Naive thymus-derived CD4-positive, alpha-beta T cell (primary cell): ENCODE data around the gene MLLT11. TPM values are rescaled to one million over a fixed set of nuclear protein-coding genes. Genes with fewer than 3 reads are reported as not detected.
"Not testable (repeated sequence)": the region's sequence is repeated elsewhere in the genome, so short reads cannot be mapped to it uniquely, and the experiment has no call there.

Source experiments
- ATAC-seq: fragments of 150-1000 bp; cut with Tn5 transposase; 2 replicates; pipeline ENCODE4 v1.10.0; 2021; ENCODE audit warnings: mild to moderate bottlenecking, moderate library complexity
- CTCF ChIA-PET: fragments of 350-600 bp; sonication (Branson Sonifier 250); formaldehyde crosslinking; loops from one replicate; lab custom pipeline; 2021; ENCODE audit warnings: antibody characterized with exemption; lab: Charles Lee
- POLR2A ChIA-PET: fragments of 350-600 bp; sonication (Branson Sonifier 250); formaldehyde crosslinking; loops from one replicate; lab custom pipeline; 2021; ENCODE audit warnings: antibody characterized with exemption, inconsistent platforms; lab: Charles Lee
- DNase-seq, 9 donors: peaks; one replicate each; pipeline versions ENCODE4 v3.0.0 to v3.0.0-alpha.2; 2020 to 2022; ENCODE audit warnings: mixed read lengths in 1 of 9
- H3K27ac ChIP-seq: one replicate; pipeline ENCODE4 v1.7.0; 2013; ENCODE audit warnings: mild to moderate bottlenecking, low read depth, low read length, moderate library complexity
- H3K27me3 ChIP-seq, 2 donors: one replicate each; pipeline ENCODE4 v1.7.0; 2013; ENCODE audit warnings: low read length in 2 of 2, mild to moderate bottlenecking in 2 of 2, moderate library complexity in 2 of 2; ENCODE audit not compliant: control insufficient read depth in 2 of 2, insufficient read depth in 2 of 2
- H3K36me3 ChIP-seq, 3 experiments: 1 replicate in 2 of 3; 2 replicates in 1 of 3; pipeline ENCODE4 v1.7.0; 2013; ENCODE audit warnings: low read length in 3 of 3, mild to moderate bottlenecking in 3 of 3, moderate library complexity in 1 of 3; ENCODE audit not compliant: insufficient read depth in 3 of 3, control insufficient read depth in 2 of 3
- H3K4me1 ChIP-seq, 2 donors: one replicate each; pipeline ENCODE4 v1.7.0; 2013; ENCODE audit warnings: low read length in 2 of 2, mild to moderate bottlenecking in 2 of 2, moderate library complexity in 1 of 2; ENCODE audit not compliant: control insufficient read depth in 2 of 2, insufficient read depth in 2 of 2
- H3K4me3 ChIP-seq: 2 replicates; pipeline ENCODE4 v1.7.0; 2013; ENCODE audit warnings: mild to moderate bottlenecking, low read length
- H3K9me3 ChIP-seq, 3 experiments: 1 replicate in 2 of 3; 2 replicates in 1 of 3; pipeline ENCODE4 v1.7.0; 2013; ENCODE audit warnings: low read length in 3 of 3; ENCODE audit not compliant: control insufficient read depth in 2 of 3
- H3K27ac Mint-ChIP-seq, 9 donors: one replicate each; pipeline ENCODE4 v1.8.0; 2020 to 2022; ENCODE audit warnings: mixed read lengths in 9 of 9, mild to moderate bottlenecking in 8 of 9, moderate library complexity in 5 of 9, inconsistent platforms in 2 of 9
- H3K27me3 Mint-ChIP-seq, 5 donors: one replicate each; pipeline ENCODE4 v1.8.0; 2021 to 2022; ENCODE audit warnings: mixed read lengths in 5 of 5, mild to moderate bottlenecking in 1 of 5
- H3K36me3 Mint-ChIP-seq, 5 donors: one replicate each; pipeline ENCODE4 v1.8.0; 2020 to 2022; ENCODE audit warnings: mixed read lengths in 5 of 5, mild to moderate bottlenecking in 3 of 5, inconsistent platforms in 1 of 5
- H3K4me1 Mint-ChIP-seq, 7 donors: one replicate each; pipeline ENCODE4 v1.8.0; 2020 to 2022; ENCODE audit warnings: mixed read lengths in 7 of 7, mild to moderate bottlenecking in 3 of 7, inconsistent platforms in 1 of 7
- H3K4me3 Mint-ChIP-seq, 10 donors: one replicate each; pipeline ENCODE4 v1.8.0; 2020 to 2022; ENCODE audit warnings: mild to moderate bottlenecking in 10 of 10, mixed read lengths in 10 of 10, moderate library complexity in 6 of 10, inconsistent platforms in 2 of 10
- H3K9me3 Mint-ChIP-seq, 11 donors: one replicate each; pipeline ENCODE4 v1.8.0; 2020 to 2022; ENCODE audit warnings: mixed read lengths in 11 of 11, mild to moderate bottlenecking in 4 of 11, inconsistent platforms in 1 of 11, moderate library complexity in 1 of 11
- intact Hi-C, 2 donors: fragments of 100-400 bp; cut with micrococcal nuclease; formaldehyde crosslinking; loops; one replicate each; pipeline ENCODE4 v1.15.1; 2023
- polyA plus RNA-seq, 2 donors: library from polyadenylated mRNA; unstranded; fragments of 300-500 nt; fragmentation: Illumina TruSeq; gene quantifications; one replicate each; pipeline ENCODE4 v1.2.3, GENCODE V29; 2021
- total RNA-seq, 6 experiments: library from RNA in 5 of 6; stranded (reverse) in 5 of 6; gene quantifications; 1 replicate in 5 of 6; 2 replicates in 1 of 6; pipeline ENCODE4 v1.2.3 and lab custom pipeline; 2021 to 2026

MLLT11 gene
- total and polyA plus RNA-seq, 7 experiments from 2014 or later: 3.3 to 6.0 (median 4.6) TPM

- Mint-ChIP-seq H3K36me3 (peaks cover 0 to 12% (median 3%) of the 10 kb centered on the region in 5 donors), H3K27me3 (no peaks in the 10 kb centered on the region), H3K4me3 (no peak overlapping the region), H3K4me1 (peaks cover 0 to 2% (median 0%) of the 10 kb centered on the region in 7 donors), H3K9me3 (no peaks in the 10 kb centered on the region), H3K27ac (no peak overlapping the region)
- Histone ChIP-seq H3K27me3 (no peaks in the 10 kb centered on the region), H3K4me1 (no peaks in the 10 kb centered on the region), H3K27ac (no peak overlapping the region), H3K9me3 (no peaks in the 10 kb centered on the region), H3K36me3 (peaks cover 0 to 9% (median 0%) of the 10 kb centered on the region in 3 experiments), H3K4me3 (no peak overlapping the region)
- intact Hi-C loops: no loop called here
- ChIA-PET POLR2A (interaction anchor here (0.7 to 1.4 kb wide), 3 partner anchors 10 to 73 kb away, joined by 3 to 11 read pairs (median 5); partner anchors contain the start of gene GABPB2), CTCF (interaction anchor here (0.6 kb wide), 2 partner anchors 9 to 42 kb away, joined by 3 read pairs; no protein-coding TSS in a partner anchor)
- DNase-seq: no peak
- no peak for ATAC-seq
Measured at GRCh38 chr1:151085953-151086559, 25.9 kb downstream of the MLLT11 start.

DNA sequence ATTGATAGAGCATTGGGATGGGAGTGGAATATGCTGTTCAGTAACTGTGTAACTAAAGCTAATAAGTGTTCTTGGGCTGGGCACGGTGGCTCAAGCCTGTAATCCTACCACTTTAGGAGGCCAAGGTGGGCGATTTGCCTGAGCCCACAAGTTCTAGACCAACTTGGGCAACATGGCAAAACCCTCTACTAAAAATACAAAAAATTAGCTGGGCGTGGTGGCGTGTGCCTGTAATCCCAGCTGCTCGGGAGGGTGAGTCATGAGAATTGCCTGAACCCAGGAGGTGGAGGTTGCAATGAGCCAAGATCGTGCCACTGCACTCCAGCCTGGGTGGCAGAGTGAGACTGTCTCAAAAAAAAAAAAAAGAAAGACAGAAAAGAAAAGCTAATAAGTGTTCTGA lies 37.2 kb downstream of the MLLT11 start:
- H3K4me1 ChIP-seq, H3K4me3 Mint-ChIP-seq, H3K27me3 Mint-ChIP-seq, H3K4me1 Mint-ChIP-seq, H3K27me3 ChIP-seq, H3K9me3 ChIP-seq, H3K4me3 ChIP-seq, H3K27ac ChIP-seq, H3K9me3 Mint-ChIP-seq, DNase-seq, intact Hi-C loops, ATAC-seq: not testable (repeated sequence)
- H3K36me3 Mint-ChIP-seq: peaks cover 0 to 21% (median 0%) of the 10 kb centered on the region in 5 donors
- peak overlapping the region in 2 of 9 donors; percentile 0 to 43 for H3K27ac Mint-ChIP-seq
- CTCF ChIA-PET: interaction anchor here (0.7 to 8.8 kb wide), 5 partner anchors 10 to 213 kb away, joined by 3 to 130 read pairs (median 4); partner anchors contain the start of gene TNFAIP8L2
- peaks cover 0 to 22% (median 0%) of the 10 kb centered on the region in 3 experiments for H3K36me3 ChIP-seq
- POLR2A ChIA-PET: interaction anchor here (0.6 kb wide), 1 partner anchor 255 kb away, joined by 3 read pairs; no protein-coding TSS in a partner anchor

- Histone ChIP-seq H3K4me3 (no peak overlapping the region), H3K27ac (no peak overlapping the region), H3K9me3 (no peaks in the 10 kb centered on the region), H3K27me3 (no peaks in the 10 kb centered on the region), H3K4me1 (no peaks in the 10 kb centered on the region), H3K36me3 (peaks cover 0 to 19% (median 0%) of the 10 kb centered on the region in 3 experiments)
- H3K27ac Mint-ChIP-seq: peak overlapping the region in 1 of 9 donors; percentile 25
- no peaks in the 10 kb centered on the region for H3K9me3 Mint-ChIP-seq
- peaks cover 0 to 15% (median 0%) of the 10 kb centered on the region in 5 donors for H3K36me3 Mint-ChIP-seq
- CTCF ChIA-PET: interaction anchor here (1.3 to 8.8 kb wide), 5 partner anchors 10 to 154 kb away, joined by 3 to 130 read pairs (median 7); partner anchors contain the start of gene TNFAIP8L2
- intact Hi-C loops: no loop called here
- ATAC-seq (no peak), DNase-seq (no peak)
- H3K27me3 Mint-ChIP-seq: peaks cover 0 to 7% (median 0%) of the 10 kb centered on the region in 5 donors
- no peak overlapping the region for H3K4me3 Mint-ChIP-seq
- POLR2A ChIA-PET: interaction anchor here (0.6 to 2.0 kb wide), 4 partner anchors 55 to 256 kb away, joined by 3 to 8 read pairs (median 4); partner anchors contain the start of gene TNFAIP8L2
- H3K4me1 Mint-ChIP-seq: peaks cover 0 to 3% (median 0%) of the 10 kb centered on the region in 7 donors
Measured at GRCh38 chr1:151098126-151098525, 37.9 kb downstream of the MLLT11 start.

GRCh38 chr1:151104630-151105029 lies 44.4 kb downstream of the MLLT11 start:
- Histone ChIP-seq H3K4me1 (no peaks in the 10 kb centered on the region), H3K36me3 (peaks cover 0 to 36% (median 4%) of the 10 kb centered on the region in 3 experiments), H3K4me3 (no peak overlapping the region), H3K27ac (no peak overlapping the region), H3K27me3 (no peaks in the 10 kb centered on the region), H3K9me3 (no peaks in the 10 kb centered on the region)
- ChIA-PET CTCF (interaction anchor here (0.6 kb wide), 1 partner anchor 14 kb away, joined by 3 read pairs; no protein-coding TSS in a partner anchor), POLR2A (interaction anchor here (0.9 kb wide), 1 partner anchor 80 kb away, joined by 4 read pairs; no protein-coding TSS in a partner anchor)
- intact Hi-C loops: no loop called here
- Mint-ChIP-seq H3K27me3 (no peaks in the 10 kb centered on the region), H3K27ac (peak overlapping the region in 2 of 9 donors; percentile 51 to 56), H3K36me3 (peaks cover 0 to 31% (median 8%) of the 10 kb centered on the region in 5 donors), H3K4me3 (no peak overlapping the region), H3K9me3 (peaks cover 0 to 2% (median 0%) of the 10 kb centered on the region in 11 donors), H3K4me1 (no peaks in the 10 kb centered on the region)
- DNase-seq: no peak
- no peak for ATAC-seq

DNA sequence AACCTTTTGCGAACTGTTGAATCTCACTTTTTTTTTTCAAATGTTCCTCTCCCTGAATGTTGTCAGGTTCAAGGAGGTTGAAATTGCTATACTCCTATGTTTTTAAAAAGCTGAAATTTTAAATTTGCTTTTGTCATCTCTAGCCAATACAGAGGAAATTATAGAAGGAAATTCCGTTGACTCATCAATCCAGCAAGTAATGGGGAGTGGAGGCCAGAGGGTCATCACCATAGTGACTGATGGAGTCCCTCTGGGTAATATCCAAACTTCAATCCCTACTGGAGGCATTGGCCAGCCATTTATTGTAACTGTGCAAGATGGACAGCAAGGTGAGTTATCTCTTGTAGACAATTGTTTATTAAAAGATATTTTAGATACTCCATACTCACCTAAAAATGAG lies 46.7 kb downstream of the MLLT11 start:
- Mint-ChIP-seq H3K36me3 (peaks cover 0 to 31% (median 8%) of the 10 kb centered on the region in 5 donors), H3K27me3 (no peaks in the 10 kb centered on the region), H3K4me1 (no peaks in the 10 kb centered on the region), H3K4me3 (no peak overlapping the region), H3K27ac (no peak overlapping the region), H3K9me3 (peaks cover 0 to 2% (median 0%) of the 10 kb centered on the region in 11 donors)
- Histone ChIP-seq H3K4me3 (no peak overlapping the region), H3K4me1 (no peaks in the 10 kb centered on the region), H3K27me3 (no peaks in the 10 kb centered on the region), H3K27ac (no peak overlapping the region), H3K36me3 (peaks cover 4 to 36% (median 4%) of the 10 kb centered on the region in 3 experiments), H3K9me3 (no peaks in the 10 kb centered on the region)
- DNase-seq: no peak
- ChIA-PET POLR2A (interaction anchor here (0.6 kb wide), 1 partner anchor 112 kb away, joined by 3 read pairs; no protein-coding TSS in a partner anchor), CTCF (no interaction called here)
- ATAC-seq: no peak
- intact Hi-C loops: no loop called here

- intact Hi-C loops: no loop called here
- no peaks in the 10 kb centered on the region for H3K4me1 Mint-ChIP-seq
- Histone ChIP-seq H3K36me3 (peaks cover 4 to 36% (median 4%) of the 10 kb centered on the region in 3 experiments), H3K4me3 (no peak overlapping the region), H3K9me3 (no peaks in the 10 kb centered on the region), H3K27me3 (no peaks in the 10 kb centered on the region), H3K4me1 (no peaks in the 10 kb centered on the region), H3K27ac (no peak overlapping the region)
- peaks cover 0 to 31% (median 8%) of the 10 kb centered on the region in 5 donors for H3K36me3 Mint-ChIP-seq
- ChIA-PET POLR2A (no interaction called here), CTCF (interaction anchor here (1.4 kb wide), 1 partner anchor 9 kb away, joined by 6 read pairs; no protein-coding TSS in a partner anchor)
- no peaks in the 10 kb centered on the region for H3K27me3 Mint-ChIP-seq
- no peak overlapping the region for H3K4me3 Mint-ChIP-seq
- ATAC-seq: no peak
- DNase-seq: no peak
- no peak overlapping the region for H3K27ac Mint-ChIP-seq
- H3K9me3 Mint-ChIP-seq: peaks cover 0 to 2% (median 0%) of the 10 kb centered on the region in 11 donors
Measured at GRCh38 chr1:151108331-151108730, 48.1 kb downstream of the MLLT11 start.
